SK-N-SH treated with all-trans-retinoic acid at 6 μM for 48 hours (cell line): ENCODE data around the gene RALA.

ENCODE experiments used
- CSDC2 ChIP-seq: fragments of 250-450 bp; sonication (Bioruptor Pico); IDR thresholded peaks from 2 replicates; pipeline ENCODE4 v1.5.0; 2020; ENCODE audit warnings: mild to moderate bottlenecking, moderate library complexity
- ISL1 ChIP-seq: fragments of 250-450 bp; sonication (Bioruptor Pico); IDR thresholded peaks from 2 replicates; pipeline ENCODE4 v2.1.2; 2022; ENCODE audit warnings: mild to moderate bottlenecking, moderate library complexity
- PPARA ChIP-seq: fragments of 250-450 bp; sonication (Bioruptor Pico); IDR thresholded peaks from 2 replicates; pipeline ENCODE4 v1.5.0; 2020; ENCODE audit warnings: mild to moderate bottlenecking, borderline replicate concordance
- RARB ChIP-seq: fragments of 250-450 bp; sonication (Bioruptor Pico); IDR thresholded peaks from 2 replicates; pipeline ENCODE4 v1.8.0; 2021; ENCODE audit warnings: mild to moderate bottlenecking, moderate library complexity
- SNAI2 ChIP-seq: fragments of 250-450 bp; sonication (Bioruptor Pico); IDR thresholded peaks from 2 replicates; pipeline ENCODE4 v1.5.0; 2020; ENCODE audit warnings: mild to moderate bottlenecking, moderate library complexity
- TOX ChIP-seq: fragments of 250-450 bp; sonication (Bioruptor Pico); IDR thresholded peaks from 2 replicates; pipeline ENCODE4 v1.8.0; 2021; ENCODE audit warnings: mild to moderate bottlenecking, moderate library complexity, borderline replicate concordance
- TF ChIP-seq, protein P1 (sequence below): fragments of 250-450 bp; sonication (Bioruptor Pico); IDR thresholded peaks from 2 replicates; pipeline ENCODE4 v1.8.0; 2020; ENCODE audit warnings: mild to moderate bottlenecking, moderate library complexity, borderline replicate concordance
- TF ChIP-seq, protein P2 (sequence below): fragments of 250-450 bp; sonication (Bioruptor Pico); IDR thresholded peaks from 2 replicates; pipeline ENCODE4 v1.5.1; 2020; ENCODE audit warnings: low read depth, mild to moderate bottlenecking, moderate library complexity
- TF ChIP-seq, protein P3 (sequence below): fragments of 250-450 bp; sonication (Bioruptor Pico); IDR thresholded peaks from 2 replicates; pipeline ENCODE4 v1.5.0; 2020; ENCODE audit warnings: mild to moderate bottlenecking, moderate library complexity

DNA sequence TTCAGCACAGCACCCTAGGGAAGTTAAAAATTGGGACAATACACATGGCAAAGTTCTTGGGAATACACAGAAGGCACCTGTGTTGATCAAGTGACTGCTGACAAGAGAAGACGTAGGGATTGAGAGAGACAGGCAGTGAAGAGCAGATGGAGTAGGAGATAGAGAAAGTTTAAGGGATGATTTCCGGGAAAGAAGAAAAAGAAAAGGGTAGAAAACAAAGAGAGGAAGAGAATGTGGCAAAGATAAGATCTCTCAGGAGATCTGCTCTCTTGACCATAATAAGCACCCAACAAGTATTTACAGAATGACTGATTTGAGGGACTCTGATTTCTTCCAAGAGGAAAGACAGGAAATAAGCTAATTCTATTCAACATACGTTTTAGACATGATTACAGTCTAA is 15.1 kb upstream of the RALA start:
- TF ChIP-seq, protein P1, sequence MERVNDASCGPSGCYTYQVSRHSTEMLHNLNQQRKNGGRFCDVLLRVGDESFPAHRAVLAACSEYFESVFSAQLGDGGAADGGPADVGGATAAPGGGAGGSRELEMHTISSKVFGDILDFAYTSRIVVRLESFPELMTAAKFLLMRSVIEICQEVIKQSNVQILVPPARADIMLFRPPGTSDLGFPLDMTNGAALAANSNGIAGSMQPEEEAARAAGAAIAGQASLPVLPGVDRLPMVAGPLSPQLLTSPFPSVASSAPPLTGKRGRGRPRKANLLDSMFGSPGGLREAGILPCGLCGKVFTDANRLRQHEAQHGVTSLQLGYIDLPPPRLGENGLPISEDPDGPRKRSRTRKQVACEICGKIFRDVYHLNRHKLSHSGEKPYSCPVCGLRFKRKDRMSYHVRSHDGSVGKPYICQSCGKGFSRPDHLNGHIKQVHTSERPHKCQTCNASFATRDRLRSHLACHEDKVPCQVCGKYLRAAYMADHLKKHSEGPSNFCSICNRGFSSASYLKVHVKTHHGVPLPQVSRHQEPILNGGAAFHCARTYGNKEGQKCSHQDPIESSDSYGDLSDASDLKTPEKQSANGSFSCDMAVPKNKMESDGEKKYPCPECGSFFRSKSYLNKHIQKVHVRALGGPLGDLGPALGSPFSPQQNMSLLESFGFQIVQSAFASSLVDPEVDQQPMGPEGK (CRISPR knock-in tag), result no peak
- TF ChIP-seq, protein P2, sequence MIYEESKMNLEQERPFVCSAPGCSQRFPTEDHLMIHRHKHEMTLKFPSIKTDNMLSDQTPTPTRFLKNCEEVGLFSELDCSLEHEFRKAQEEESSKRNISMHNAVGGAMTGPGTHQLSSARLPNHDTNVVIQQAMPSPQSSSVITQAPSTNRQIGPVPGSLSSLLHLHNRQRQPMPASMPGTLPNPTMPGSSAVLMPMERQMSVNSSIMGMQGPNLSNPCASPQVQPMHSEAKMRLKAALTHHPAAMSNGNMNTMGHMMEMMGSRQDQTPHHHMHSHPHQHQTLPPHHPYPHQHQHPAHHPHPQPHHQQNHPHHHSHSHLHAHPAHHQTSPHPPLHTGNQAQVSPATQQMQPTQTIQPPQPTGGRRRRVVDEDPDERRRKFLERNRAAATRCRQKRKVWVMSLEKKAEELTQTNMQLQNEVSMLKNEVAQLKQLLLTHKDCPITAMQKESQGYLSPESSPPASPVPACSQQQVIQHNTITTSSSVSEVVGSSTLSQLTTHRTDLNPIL, result no peak
- TF ChIP-seq, protein P3, sequence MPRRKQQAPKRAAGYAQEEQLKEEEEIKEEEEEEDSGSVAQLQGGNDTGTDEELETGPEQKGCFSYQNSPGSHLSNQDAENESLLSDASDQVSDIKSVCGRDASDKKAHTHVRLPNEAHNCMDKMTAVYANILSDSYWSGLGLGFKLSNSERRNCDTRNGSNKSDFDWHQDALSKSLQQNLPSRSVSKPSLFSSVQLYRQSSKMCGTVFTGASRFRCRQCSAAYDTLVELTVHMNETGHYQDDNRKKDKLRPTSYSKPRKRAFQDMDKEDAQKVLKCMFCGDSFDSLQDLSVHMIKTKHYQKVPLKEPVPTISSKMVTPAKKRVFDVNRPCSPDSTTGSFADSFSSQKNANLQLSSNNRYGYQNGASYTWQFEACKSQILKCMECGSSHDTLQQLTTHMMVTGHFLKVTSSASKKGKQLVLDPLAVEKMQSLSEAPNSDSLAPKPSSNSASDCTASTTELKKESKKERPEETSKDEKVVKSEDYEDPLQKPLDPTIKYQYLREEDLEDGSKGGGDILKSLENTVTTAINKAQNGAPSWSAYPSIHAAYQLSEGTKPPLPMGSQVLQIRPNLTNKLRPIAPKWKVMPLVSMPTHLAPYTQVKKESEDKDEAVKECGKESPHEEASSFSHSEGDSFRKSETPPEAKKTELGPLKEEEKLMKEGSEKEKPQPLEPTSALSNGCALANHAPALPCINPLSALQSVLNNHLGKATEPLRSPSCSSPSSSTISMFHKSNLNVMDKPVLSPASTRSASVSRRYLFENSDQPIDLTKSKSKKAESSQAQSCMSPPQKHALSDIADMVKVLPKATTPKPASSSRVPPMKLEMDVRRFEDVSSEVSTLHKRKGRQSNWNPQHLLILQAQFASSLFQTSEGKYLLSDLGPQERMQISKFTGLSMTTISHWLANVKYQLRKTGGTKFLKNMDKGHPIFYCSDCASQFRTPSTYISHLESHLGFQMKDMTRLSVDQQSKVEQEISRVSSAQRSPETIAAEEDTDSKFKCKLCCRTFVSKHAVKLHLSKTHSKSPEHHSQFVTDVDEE (CRISPR knock-in tag), result no peak
- TF ChIP-seq PPARA (no peak), RARB (CRISPR knock-in tag) (no peak), SNAI2 (no peak), TOX (CRISPR knock-in tag) (no peak), ISL1 (no peak), CSDC2 (CRISPR knock-in tag) (no peak)
